GM23338 (cell line): ENCODE data around the gene NKX2-4. TPM values are rescaled to one million over a fixed set of nuclear protein-coding genes. Genes with fewer than 3 reads are reported as not detected.
"Not testable (repeated sequence)": the region's sequence is repeated elsewhere in the genome, so short reads cannot be mapped to it uniquely, and the experiment has no call there.

Experiments
- ATAC-seq: fragments of 200-7000 bp; cut with Tn5 transposase; 3 replicates; pipeline ENCODE4 v1.9.1; 2020
- DNase-seq: peaks from one replicate; pipeline ENCODE4 v3.0.0-alpha.2; 2015; ENCODE audit warnings: low spot score
- H2AFZ ChIP-seq: fragments of 200-600 bp; sonication (generic); 2 replicates; pipeline ENCODE4 v1.8.0; 2016; ENCODE audit warnings: antibody characterized with exemption, mild to moderate bottlenecking, moderate library complexity
- H3F3A ChIP-seq: fragments of 200-600 bp; sonication (generic); replicated peaks from 2 replicates; pipeline ENCODE4 v1.8.0; 2017; ENCODE audit warnings: antibody characterized with exemption, mixed run types, low read depth
- H3K27ac ChIP-seq: fragments of 200-600 bp; sonication (generic); 2 replicates; pipeline ENCODE4 v1.6.1; 2016; ENCODE audit warnings: low read depth
- H3K27me3 ChIP-seq: fragments of 200-600 bp; sonication (generic); 2 replicates; pipeline ENCODE4 v1.8.0; 2016; ENCODE audit warnings: mild to moderate bottlenecking, mixed run types, moderate library complexity; ENCODE audit not compliant: insufficient read depth
- H3K36me3 ChIP-seq: fragments of 200-600 bp; sonication (generic); 2 replicates; pipeline ENCODE4 v1.8.0; 2016; ENCODE audit warnings: mild to moderate bottlenecking; ENCODE audit not compliant: insufficient read depth
- H3K4me1 ChIP-seq: fragments of 200-600 bp; sonication (generic); 2 replicates; pipeline ENCODE4 v1.8.0; 2016; ENCODE audit warnings: mild to moderate bottlenecking, moderate library complexity; ENCODE audit not compliant: insufficient read depth
- H3K4me2 ChIP-seq: fragments of 200-600 bp; sonication (generic); 2 replicates; pipeline ENCODE4 v1.7.1; 2017; ENCODE audit warnings: mixed run types
- H3K4me3 ChIP-seq: fragments of 200-600 bp; sonication (generic); 2 replicates; pipeline ENCODE4 v1.6.1; 2016; ENCODE audit warnings: mixed run types
- H3K79me2 ChIP-seq: fragments of 200-600 bp; sonication (generic); replicated peaks from 2 replicates; pipeline ENCODE4 v1.8.0; 2017; ENCODE audit warnings: mild to moderate bottlenecking; ENCODE audit not compliant: insufficient read depth
- H3K9me2 ChIP-seq: fragments of 200-600 bp; sonication (generic); 2 replicates; pipeline ENCODE4 v1.8.0; 2017; ENCODE audit not compliant: insufficient read depth
- H4K20me1 ChIP-seq: fragments of 200-600 bp; sonication (generic); replicated peaks from 2 replicates; pipeline ENCODE4 v1.8.0; 2017; ENCODE audit warnings: mild to moderate bottlenecking; ENCODE audit not compliant: insufficient read depth
- H3K27ac Mint-ChIP-seq: 2 replicates; pipeline ENCODE4 v1.8.0; 2020; ENCODE audit warnings: inconsistent platforms, mild to moderate bottlenecking, moderate library complexity, mixed read lengths
- H3K27me3 Mint-ChIP-seq: 3 replicates; pipeline ENCODE4 v1.8.0; 2022; ENCODE audit warnings: low read depth, mild to moderate bottlenecking, moderate library complexity, mixed read lengths, inconsistent platforms; ENCODE audit not compliant: insufficient read depth, poor library complexity
- H3K36me3 Mint-ChIP-seq: 3 replicates; pipeline ENCODE4 v1.8.0; 2021; ENCODE audit warnings: low read depth, mild to moderate bottlenecking, inconsistent platforms, moderate library complexity, mixed read lengths
- H3K4me1 Mint-ChIP-seq: 3 replicates; pipeline ENCODE4 v1.8.0; 2020; ENCODE audit warnings: mild to moderate bottlenecking, inconsistent platforms, mixed read lengths
- H3K4me3 Mint-ChIP-seq: 3 replicates; pipeline ENCODE4 v1.8.0; 2021; ENCODE audit warnings: moderate library complexity, mild to moderate bottlenecking, inconsistent platforms, mixed read lengths
- H3K9me3 Mint-ChIP-seq: 3 replicates; pipeline ENCODE4 v1.8.0; 2020; ENCODE audit warnings: moderate library complexity, mild to moderate bottlenecking, inconsistent platforms, mixed read lengths
- CREB1 ChIP-seq: fragments of 250-450 bp; sonication (Bioruptor Pico); IDR thresholded peaks from 2 replicates; pipeline ENCODE4 v1.5.0; 2020; ENCODE audit warnings: low read depth, mild to moderate bottlenecking, moderate library complexity
- EZH2 ChIP-seq: fragments of 200-600 bp; sonication (generic); IDR thresholded peaks from one replicate; pipeline ENCODE4 v1.8.0; 2017; ENCODE audit warnings: antibody characterized with exemption, mild to moderate bottlenecking, low read depth; ENCODE audit not compliant: unreplicated experiment
- JUNB ChIP-seq: IDR thresholded peaks from one replicate; pipeline ENCODE4 v1.6.1; 2016; ENCODE audit warnings: antibody characterized with exemption; ENCODE audit not compliant: unreplicated experiment
- NANOG ChIP-seq: IDR thresholded peaks from 2 replicates; pipeline ENCODE4 v1.6.1; 2016; ENCODE audit warnings: antibody characterized with exemption, borderline replicate concordance
- POLR2AphosphoS5 ChIP-seq: IDR thresholded peaks from 2 replicates; pipeline ENCODE4 v1.6.1; 2016; ENCODE audit warnings: antibody characterized with exemption, low read depth
- STAT1 ChIP-seq: IDR thresholded peaks from one replicate; pipeline ENCODE4 v1.6.1; 2016; ENCODE audit warnings: antibody characterized with exemption; ENCODE audit not compliant: unreplicated experiment
- ZNF114 ChIP-seq: fragments of 250-450 bp; sonication (Bioruptor Pico); IDR thresholded peaks from 2 replicates; pipeline ENCODE4 v1.5.0; 2020; ENCODE audit warnings: mild to moderate bottlenecking, moderate library complexity
- ZNF331 ChIP-seq: fragments of 250-450 bp; sonication (Bioruptor Pico); IDR thresholded peaks from 2 replicates; pipeline ENCODE4 v1.5.0; 2020; ENCODE audit warnings: low read depth, mild to moderate bottlenecking, moderate library complexity
- polyA plus RNA-seq: library from polyadenylated mRNA; unstranded; fragments of >200 nt; fragmentation: Nextera tagmentation; extraction: Ambion mirVana; gene quantifications from 2 replicates; pipeline ENCODE4 v1.2.1, GENCODE V29; 2016
- total RNA-seq: library from RNA; depleted of rRNA; stranded (reverse); fragments of >200 nt; shearing (Covaris generic); gene quantifications from 2 replicates; pipeline ENCODE4 v1.2.3, GENCODE V29; 2014
- TF ChIP-seq, protein P1 (sequence below), 2 experiments: fragments of 200-600 bp in 1 of 2; sonication (generic) in 1 of 2; conservative IDR thresholded peaks; 2 replicates each; pipeline versions ENCODE4 v1.5.1 to v1.6.1; 2016 to 2017; ENCODE audit warnings: antibody characterized with exemption in 2 of 2, low read depth in 2 of 2, mild to moderate bottlenecking in 2 of 2, moderate library complexity in 1 of 2
- TF ChIP-seq, protein P2 (sequence below): IDR thresholded peaks from 2 replicates; pipeline ENCODE4 v1.6.1; 2016; ENCODE audit warnings: antibody characterized with exemption
- TF ChIP-seq, protein P3 (sequence below): fragments of 250-450 bp; sonication (Bioruptor Pico); IDR thresholded peaks from 2 replicates; pipeline ENCODE4 v1.5.0; 2020; ENCODE audit warnings: mild to moderate bottlenecking, moderate library complexity

NKX2-4 gene
- total and polyA plus RNA-seq, 2 experiments from 2014 or later: 0.61 to 2.1 TPM

DNA sequence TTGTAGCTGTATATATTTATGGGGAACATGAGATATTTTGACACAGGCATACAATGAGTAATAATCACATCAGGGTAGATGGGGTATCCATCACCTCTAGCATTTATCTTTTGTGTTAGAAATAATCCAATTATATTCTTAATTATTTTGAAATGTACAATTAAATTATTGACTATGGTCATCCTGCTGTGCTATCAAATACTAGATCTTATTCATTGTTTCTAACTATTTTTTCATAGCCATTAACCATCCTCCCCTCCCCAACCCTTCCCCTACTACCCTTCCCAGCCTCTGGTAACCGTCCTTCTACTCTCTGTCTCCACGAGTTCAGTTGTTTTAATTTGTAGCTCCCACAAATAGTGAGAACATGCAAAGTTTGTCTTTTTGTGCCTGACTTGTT, 28.5 kb downstream of the NKX2-4 start (continued):
- TF ChIP-seq, protein P1, sequence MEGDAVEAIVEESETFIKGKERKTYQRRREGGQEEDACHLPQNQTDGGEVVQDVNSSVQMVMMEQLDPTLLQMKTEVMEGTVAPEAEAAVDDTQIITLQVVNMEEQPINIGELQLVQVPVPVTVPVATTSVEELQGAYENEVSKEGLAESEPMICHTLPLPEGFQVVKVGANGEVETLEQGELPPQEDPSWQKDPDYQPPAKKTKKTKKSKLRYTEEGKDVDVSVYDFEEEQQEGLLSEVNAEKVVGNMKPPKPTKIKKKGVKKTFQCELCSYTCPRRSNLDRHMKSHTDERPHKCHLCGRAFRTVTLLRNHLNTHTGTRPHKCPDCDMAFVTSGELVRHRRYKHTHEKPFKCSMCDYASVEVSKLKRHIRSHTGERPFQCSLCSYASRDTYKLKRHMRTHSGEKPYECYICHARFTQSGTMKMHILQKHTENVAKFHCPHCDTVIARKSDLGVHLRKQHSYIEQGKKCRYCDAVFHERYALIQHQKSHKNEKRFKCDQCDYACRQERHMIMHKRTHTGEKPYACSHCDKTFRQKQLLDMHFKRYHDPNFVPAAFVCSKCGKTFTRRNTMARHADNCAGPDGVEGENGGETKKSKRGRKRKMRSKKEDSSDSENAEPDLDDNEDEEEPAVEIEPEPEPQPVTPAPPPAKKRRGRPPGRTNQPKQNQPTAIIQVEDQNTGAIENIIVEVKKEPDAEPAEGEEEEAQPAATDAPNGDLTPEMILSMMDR (conservative IDR thresholded peaks at IDR 0.05; ENCODE audit: low read depth in 2 of 2): no peak
- TF ChIP-seq ZNF331 (CRISPR knock-in tag): no peak
- TF ChIP-seq ZNF114: no peak
- TF ChIP-seq NANOG: no peak
- TF ChIP-seq, protein P2, sequence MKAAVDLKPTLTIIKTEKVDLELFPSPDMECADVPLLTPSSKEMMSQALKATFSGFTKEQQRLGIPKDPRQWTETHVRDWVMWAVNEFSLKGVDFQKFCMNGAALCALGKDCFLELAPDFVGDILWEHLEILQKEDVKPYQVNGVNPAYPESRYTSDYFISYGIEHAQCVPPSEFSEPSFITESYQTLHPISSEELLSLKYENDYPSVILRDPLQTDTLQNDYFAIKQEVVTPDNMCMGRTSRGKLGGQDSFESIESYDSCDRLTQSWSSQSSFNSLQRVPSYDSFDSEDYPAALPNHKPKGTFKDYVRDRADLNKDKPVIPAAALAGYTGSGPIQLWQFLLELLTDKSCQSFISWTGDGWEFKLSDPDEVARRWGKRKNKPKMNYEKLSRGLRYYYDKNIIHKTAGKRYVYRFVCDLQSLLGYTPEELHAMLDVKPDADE: no peak

DNA sequence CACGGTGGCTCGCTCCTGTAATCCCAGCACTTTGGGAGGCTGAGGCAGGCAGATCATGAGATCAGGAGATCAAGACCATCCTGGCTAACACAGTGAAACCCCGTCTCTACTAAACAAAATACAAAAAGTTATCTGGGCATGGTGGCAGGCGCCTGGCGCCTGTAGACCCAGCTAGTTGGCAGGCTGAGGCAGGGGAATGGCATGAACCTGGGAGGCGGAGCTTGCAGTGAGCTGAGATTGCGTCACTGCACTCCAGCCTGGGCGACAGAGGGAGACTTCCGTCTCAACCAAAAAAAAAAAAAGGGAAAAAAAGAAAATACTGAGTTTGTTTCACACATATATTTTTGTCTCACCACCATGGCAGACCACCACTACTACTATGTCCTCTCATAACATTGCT, 31.1 kb downstream of the NKX2-4 start:
- H3F3A ChIP-seq, H3K4me1 ChIP-seq, H4K20me1 ChIP-seq, H3K4me3 ChIP-seq, H2AFZ ChIP-seq, H3K9me2 ChIP-seq, H3K9me3 Mint-ChIP-seq, H3K27me3 Mint-ChIP-seq, DNase-seq, H3K27me3 ChIP-seq, H3K4me3 Mint-ChIP-seq, H3K4me2 ChIP-seq, H3K27ac ChIP-seq, H3K4me1 Mint-ChIP-seq, ATAC-seq: not testable (repeated sequence)
- Histone ChIP-seq H3K79me2 (peaks cover 27% of the 10 kb centered on the region), H3K36me3 (peaks cover 34% of the 10 kb centered on the region)
- H3K36me3 Mint-ChIP-seq: peaks cover 55% of the 10 kb centered on the region
- peak overlapping the region; percentile 73 for H3K27ac Mint-ChIP-seq

DNA sequence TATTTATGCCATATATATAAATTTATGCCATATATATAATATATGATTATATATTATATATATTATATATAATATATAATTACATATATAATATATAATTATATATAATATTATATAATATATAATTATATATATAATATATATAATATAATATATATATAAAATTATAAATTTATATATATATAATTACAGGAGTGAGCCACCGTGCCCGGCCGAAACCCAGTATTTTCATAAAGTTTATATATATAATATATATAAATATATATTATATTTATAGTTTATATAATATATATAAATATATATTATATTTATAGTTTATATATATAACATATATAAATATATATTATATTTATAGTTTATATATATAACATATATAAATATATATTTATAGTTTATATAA, 31.6 kb downstream of the NKX2-4 start:
- Mint-ChIP-seq H3K36me3 (peaks cover 57% of the 10 kb centered on the region), H3K4me1 (no peaks in the 10 kb centered on the region), H3K27ac (no peak overlapping the region), H3K27me3 (no peaks in the 10 kb centered on the region), H3K4me3 (no peak overlapping the region), H3K9me3 (no peaks in the 10 kb centered on the region)
- no peak overlapping the region for H3K4me2 ChIP-seq
- ATAC-seq (no peak), DNase-seq (no peak)
- H3K27ac ChIP-seq: no peak overlapping the region
- 0 out of 2 replicates have a peak, but pooled peaks cover 1% of the 10 kb centered on the region for H4K20me1 ChIP-seq
- H3K4me3 ChIP-seq: no peak overlapping the region
- H2AFZ ChIP-seq: no peak overlapping the region
- H3K4me1 ChIP-seq: no peaks in the 10 kb centered on the region
- H3K27me3 ChIP-seq: no peaks in the 10 kb centered on the region
- peaks cover 34% of the 10 kb centered on the region for H3K36me3 ChIP-seq
- H3K9me2 ChIP-seq: no peaks in the 10 kb centered on the region
- H3K79me2 ChIP-seq: peaks cover 22% of the 10 kb centered on the region
- no peaks in the 10 kb centered on the region for H3F3A ChIP-seq
- TF ChIP-seq POLR2AphosphoS5: no peak
- no peak for TF ChIP-seq ZNF114
- TF ChIP-seq STAT1: no peak
- TF ChIP-seq EZH2: no peak
- no peak for TF ChIP-seq NANOG
- TF ChIP-seq, protein P3, sequence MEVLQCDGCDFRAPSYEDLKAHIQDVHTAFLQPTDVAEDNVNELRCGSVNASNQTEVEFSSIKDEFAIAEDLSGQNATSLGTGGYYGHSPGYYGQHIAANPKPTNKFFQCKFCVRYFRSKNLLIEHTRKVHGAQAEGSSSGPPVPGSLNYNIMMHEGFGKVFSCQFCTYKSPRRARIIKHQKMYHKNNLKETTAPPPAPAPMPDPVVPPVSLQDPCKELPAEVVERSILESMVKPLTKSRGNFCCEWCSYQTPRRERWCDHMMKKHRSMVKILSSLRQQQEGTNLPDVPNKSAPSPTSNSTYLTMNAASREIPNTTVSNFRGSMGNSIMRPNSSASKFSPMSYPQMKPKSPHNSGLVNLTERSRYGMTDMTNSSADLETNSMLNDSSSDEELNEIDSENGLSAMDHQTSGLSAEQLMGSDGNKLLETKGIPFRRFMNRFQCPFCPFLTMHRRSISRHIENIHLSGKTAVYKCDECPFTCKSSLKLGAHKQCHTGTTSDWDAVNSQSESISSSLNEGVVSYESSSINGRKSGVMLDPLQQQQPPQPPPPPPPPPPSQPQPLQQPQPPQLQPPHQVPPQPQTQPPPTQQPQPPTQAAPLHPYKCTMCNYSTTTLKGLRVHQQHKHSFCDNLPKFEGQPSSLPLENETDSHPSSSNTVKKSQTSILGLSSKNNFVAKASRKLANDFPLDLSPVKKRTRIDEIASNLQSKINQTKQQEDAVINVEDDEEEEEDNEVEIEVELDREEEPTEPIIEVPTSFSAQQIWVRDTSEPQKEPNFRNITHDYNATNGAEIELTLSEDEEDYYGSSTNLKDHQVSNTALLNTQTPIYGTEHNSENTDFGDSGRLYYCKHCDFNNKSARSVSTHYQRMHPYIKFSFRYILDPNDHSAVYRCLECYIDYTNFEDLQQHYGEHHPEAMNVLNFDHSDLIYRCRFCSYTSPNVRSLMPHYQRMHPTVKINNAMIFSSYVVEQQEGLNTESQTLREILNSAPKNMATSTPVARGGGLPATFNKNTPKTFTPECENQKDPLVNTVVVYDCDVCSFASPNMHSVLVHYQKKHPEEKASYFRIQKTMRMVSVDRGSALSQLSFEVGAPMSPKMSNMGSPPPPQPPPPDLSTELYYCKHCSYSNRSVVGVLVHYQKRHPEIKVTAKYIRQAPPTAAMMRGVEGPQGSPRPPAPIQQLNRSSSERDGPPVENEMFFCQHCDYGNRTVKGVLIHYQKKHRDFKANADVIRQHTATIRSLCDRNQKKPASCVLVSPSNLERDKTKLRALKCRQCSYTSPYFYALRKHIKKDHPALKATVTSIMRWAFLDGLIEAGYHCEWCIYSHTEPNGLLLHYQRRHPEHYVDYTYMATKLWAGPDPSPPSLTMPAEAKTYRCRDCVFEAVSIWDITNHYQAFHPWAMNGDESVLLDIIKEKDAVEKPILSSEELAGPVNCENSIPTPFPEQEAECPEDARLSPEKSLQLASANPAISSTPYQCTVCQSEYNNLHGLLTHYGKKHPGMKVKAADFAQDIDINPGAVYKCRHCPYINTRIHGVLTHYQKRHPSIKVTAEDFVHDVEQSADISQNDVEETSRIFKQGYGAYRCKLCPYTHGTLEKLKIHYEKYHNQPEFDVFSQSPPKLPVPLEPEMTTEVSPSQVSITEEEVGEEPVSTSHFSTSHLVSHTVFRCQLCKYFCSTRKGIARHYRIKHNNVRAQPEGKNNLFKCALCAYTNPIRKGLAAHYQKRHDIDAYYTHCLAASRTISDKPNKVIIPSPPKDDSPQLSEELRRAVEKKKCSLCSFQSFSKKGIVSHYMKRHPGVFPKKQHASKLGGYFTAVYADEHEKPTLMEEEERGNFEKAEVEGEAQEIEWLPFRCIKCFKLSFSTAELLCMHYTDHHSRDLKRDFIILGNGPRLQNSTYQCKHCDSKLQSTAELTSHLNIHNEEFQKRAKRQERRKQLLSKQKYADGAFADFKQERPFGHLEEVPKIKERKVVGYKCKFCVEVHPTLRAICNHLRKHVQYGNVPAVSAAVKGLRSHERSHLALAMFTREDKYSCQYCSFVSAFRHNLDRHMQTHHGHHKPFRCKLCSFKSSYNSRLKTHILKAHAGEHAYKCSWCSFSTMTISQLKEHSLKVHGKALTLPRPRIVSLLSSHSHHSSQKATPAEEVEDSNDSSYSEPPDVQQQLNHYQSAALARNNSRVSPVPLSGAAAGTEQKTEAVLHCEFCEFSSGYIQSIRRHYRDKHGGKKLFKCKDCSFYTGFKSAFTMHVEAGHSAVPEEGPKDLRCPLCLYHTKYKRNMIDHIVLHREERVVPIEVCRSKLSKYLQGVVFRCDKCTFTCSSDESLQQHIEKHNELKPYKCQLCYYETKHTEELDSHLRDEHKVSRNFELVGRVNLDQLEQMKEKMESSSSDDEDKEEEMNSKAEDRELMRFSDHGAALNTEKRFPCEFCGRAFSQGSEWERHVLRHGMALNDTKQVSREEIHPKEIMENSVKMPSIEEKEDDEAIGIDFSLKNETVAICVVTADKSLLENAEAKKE (CRISPR knock-in tag): no peak
- TF ChIP-seq, protein P2: no peak
- no peak for TF ChIP-seq CREB1 (CRISPR knock-in tag)
- no peak for TF ChIP-seq JUNB
